Measurements from ENCODE around the gene CREG1.

- TF ChIP-seq E2F1 (CRISPR knock-in tag; IDR thresholded peaks at IDR 0.05) = no peak
- no peak for TF ChIP-seq ESRRA (CRISPR knock-in tag; IDR thresholded peaks at IDR 0.05; ENCODE audit: borderline replicate concordance)
- no peak for TF ChIP-seq FOXJ3 (CRISPR knock-in tag; IDR thresholded peaks at IDR 0.05; ENCODE audit: borderline replicate concordance)
- TF ChIP-seq CTCF (IDR thresholded peaks at IDR 0.05) = no peak
- TF ChIP-seq MAX (CRISPR knock-in tag; IDR thresholded peaks at IDR 0.05) = no peak
- TF ChIP-seq TEAD1 (CRISPR knock-in tag; IDR thresholded peaks at IDR 0.05) = no peak
- no peak for TF ChIP-seq ATF1 (CRISPR knock-in tag; IDR thresholded peaks at IDR 0.05)
- no peak for TF ChIP-seq ZBTB21 (CRISPR knock-in tag; IDR thresholded peaks at IDR 0.05; ENCODE audit: borderline replicate concordance)
- no peak for TF ChIP-seq TCF7 (CRISPR knock-in tag; IDR thresholded peaks at IDR 0.05; ENCODE audit: low read depth)
- TF ChIP-seq KAT7 (CRISPR knock-in tag; IDR thresholded peaks at IDR 0.05; ENCODE audit: borderline replicate concordance) = no peak
- no peak for TF ChIP-seq ZNF281 (CRISPR knock-in tag; IDR thresholded peaks at IDR 0.05)
- TF ChIP-seq OVOL2 (CRISPR knock-in tag; IDR thresholded peaks at IDR 0.05; ENCODE audit: borderline replicate concordance) = no peak
- TF ChIP-seq PREB (CRISPR knock-in tag; IDR thresholded peaks at IDR 0.05; ENCODE audit: borderline replicate concordance) = no peak
- no peak for TF ChIP-seq JUN (CRISPR knock-in tag; IDR thresholded peaks at IDR 0.05)
Observed at GRCh38 chr1:167504467-167504827, 49.1 kb downstream of the CREG1 start.
